ENCODE measurements around the gene DIS3L2. TPM values are rescaled to one million over a fixed set of nuclear protein-coding genes. Genes with fewer than 3 reads are reported as not detected.

The DIS3L2 gene
- total RNA-seq, 1 donor from 2014 or later: 17.0 TPM

DNA sequence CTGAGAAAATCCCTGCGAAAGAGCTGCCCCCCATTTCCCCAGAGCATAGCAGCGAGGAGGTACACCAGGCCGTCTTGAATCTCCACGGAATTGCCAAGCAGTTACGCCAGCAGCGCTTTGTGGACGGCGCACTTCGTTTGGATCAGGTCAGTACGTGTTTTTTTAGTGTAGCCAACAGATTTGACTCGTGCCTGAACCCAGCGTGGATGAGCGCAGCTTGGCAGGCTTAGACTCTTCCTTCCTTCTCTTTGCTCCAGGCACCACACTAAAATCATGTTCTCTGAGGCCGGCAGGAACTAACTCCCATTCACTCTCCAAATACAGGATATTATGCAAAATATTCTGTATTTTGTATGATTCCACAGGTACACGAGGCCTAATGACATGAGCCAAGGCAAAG lies 301.8 kb downstream of the DIS3L2 start:
- TF ChIP-seq, protein P1, sequence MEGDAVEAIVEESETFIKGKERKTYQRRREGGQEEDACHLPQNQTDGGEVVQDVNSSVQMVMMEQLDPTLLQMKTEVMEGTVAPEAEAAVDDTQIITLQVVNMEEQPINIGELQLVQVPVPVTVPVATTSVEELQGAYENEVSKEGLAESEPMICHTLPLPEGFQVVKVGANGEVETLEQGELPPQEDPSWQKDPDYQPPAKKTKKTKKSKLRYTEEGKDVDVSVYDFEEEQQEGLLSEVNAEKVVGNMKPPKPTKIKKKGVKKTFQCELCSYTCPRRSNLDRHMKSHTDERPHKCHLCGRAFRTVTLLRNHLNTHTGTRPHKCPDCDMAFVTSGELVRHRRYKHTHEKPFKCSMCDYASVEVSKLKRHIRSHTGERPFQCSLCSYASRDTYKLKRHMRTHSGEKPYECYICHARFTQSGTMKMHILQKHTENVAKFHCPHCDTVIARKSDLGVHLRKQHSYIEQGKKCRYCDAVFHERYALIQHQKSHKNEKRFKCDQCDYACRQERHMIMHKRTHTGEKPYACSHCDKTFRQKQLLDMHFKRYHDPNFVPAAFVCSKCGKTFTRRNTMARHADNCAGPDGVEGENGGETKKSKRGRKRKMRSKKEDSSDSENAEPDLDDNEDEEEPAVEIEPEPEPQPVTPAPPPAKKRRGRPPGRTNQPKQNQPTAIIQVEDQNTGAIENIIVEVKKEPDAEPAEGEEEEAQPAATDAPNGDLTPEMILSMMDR (IDR thresholded peaks at IDR 0.05; ENCODE audit: borderline replicate concordance): no peak
- Histone ChIP-seq H3K36me3 (peaks cover 47% of the 10 kb centered on the region), H3K27me3 (ENCODE audit: low read depth) (no peaks in the 10 kb centered on the region), H3K9me3 (replicated peaks) (no peaks in the 10 kb centered on the region), H3K4me3 (no peak overlapping the region), H3K27ac (replicated peaks) (no peak overlapping the region), H3K4me1 (peaks cover 24% of the 10 kb centered on the region)
- intact Hi-C loops (cut with micrococcal nuclease): no loop called here
- no peak for DNase-seq

DNA sequence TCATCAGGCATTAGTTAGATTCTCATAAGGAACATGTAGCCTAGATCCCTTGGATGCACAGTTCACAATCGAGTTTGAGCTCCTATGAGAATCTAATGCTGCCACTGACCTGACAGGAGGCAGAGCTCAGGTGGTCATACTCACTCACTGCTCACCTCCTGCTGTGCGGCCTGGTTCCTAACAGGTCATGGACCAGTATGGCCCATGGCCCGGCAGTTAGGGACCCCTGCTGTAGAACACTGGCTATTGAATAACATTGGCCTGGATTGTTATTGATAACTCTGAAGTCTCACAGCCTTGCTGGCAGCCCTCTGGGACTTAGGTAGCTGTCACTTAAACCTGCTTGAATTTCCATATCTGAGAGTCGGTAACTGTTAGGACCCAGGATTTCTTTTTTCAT lies 302.6 kb downstream of the DIS3L2 start:
- no peak overlapping the region for H3K27ac ChIP-seq (replicated peaks)
- H3K9me3 ChIP-seq (replicated peaks): no peaks in the 10 kb centered on the region
- no peaks in the 10 kb centered on the region for H3K27me3 ChIP-seq (ENCODE audit: low read depth)
- H3K4me1 ChIP-seq: peaks cover 19% of the 10 kb centered on the region
- DNase-seq: no peak
- intact Hi-C loops (cut with micrococcal nuclease): no loop called here
- no peak overlapping the region for H3K4me3 ChIP-seq
- TF ChIP-seq, protein P1 (IDR thresholded peaks at IDR 0.05; ENCODE audit: borderline replicate concordance): no peak
- peaks cover 53% of the 10 kb centered on the region for H3K36me3 ChIP-seq

DNA sequence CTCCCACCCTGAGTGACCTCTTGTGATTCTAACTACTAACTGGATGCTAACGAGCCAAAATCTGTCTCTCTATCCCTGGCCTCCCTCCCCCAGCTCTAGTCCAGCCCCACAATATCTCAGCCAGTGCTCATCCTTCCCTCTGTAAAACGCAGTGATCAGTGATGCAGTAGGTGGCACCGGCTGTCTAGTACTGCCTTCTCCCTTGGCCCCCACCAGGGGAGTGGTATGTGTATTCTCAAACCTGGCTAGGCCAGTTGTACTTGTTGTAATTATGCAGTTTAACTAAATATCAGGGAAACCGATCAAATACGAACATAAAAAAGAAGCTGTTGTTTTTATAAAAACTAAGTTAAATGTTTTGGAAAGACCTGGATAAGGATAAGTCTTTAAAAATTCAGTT lies 303.8 kb downstream of the DIS3L2 start:
- DNase-seq: no peak
- Histone ChIP-seq H3K36me3 (peaks cover 57% of the 10 kb centered on the region), H3K9me3 (replicated peaks) (no peaks in the 10 kb centered on the region), H3K4me3 (no peak overlapping the region), H3K27ac (replicated peaks) (no peak overlapping the region), H3K4me1 (peaks cover 6% of the 10 kb centered on the region), H3K27me3 (ENCODE audit: low read depth) (no peaks in the 10 kb centered on the region)
- intact Hi-C loops (cut with micrococcal nuclease): no loop called here
- TF ChIP-seq, protein P1 (IDR thresholded peaks at IDR 0.05; ENCODE audit: borderline replicate concordance): no peak

DNA sequence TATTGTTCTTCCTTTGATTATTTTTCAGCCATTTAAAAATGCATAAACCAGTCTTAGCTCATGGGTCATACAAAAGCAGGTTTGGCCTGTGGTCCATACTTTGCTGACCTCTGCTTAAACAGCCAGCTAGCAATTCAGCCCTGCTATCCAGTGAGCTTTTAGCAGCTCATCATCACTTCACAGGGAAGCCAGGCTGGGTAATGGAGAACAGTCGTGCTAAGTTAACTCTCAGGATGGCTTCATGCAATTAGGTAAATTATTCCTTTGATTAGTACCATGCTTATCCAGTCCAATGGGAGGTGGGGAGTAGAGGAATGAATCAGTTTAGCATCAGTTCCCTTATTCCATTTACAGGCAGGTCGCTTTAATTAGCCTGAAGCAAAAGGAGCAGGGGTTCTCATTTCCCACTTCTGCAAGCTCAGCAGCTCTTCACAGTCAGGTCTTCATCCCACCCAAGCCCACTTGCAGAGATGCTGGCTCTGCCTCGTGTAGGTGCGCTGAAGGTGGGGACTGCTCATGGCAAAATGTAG lies 307.2 kb downstream of the DIS3L2 start:
- no peaks in the 10 kb centered on the region for H3K9me3 ChIP-seq (replicated peaks)

DNA sequence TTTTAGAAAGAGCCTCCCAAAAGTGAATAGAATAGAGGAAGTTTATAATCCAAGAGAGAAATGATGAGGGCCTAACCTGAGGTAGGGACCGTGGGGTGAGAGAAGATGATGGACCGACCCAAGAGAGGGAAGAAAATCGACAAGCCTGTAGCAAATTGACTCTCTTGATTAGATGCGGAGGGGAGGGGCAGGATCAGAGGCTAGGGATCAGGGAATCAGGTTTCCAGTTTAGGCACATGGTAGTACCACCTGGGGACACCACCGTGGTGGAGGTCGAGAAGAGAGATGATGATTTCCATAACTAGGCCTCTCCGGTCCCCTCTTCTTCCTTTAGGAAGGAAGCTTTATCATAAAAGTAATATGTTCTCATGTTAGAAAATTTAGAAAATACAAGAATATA lies 308.4 kb downstream of the DIS3L2 start:
- TF ChIP-seq, protein P1 (IDR thresholded peaks at IDR 0.05; ENCODE audit: borderline replicate concordance): no peak
- Histone ChIP-seq H3K27me3 (ENCODE audit: low read depth) (no peaks in the 10 kb centered on the region), H3K4me1 (no peaks in the 10 kb centered on the region), H3K4me3 (no peak overlapping the region), H3K36me3 (peaks cover 29% of the 10 kb centered on the region), H3K27ac (replicated peaks) (no peak overlapping the region), H3K9me3 (replicated peaks) (no peaks in the 10 kb centered on the region)
- no peak for DNase-seq
- intact Hi-C loops (cut with micrococcal nuclease): no loop called here

More for the DNA sequence above, 307.2 kb downstream of the DIS3L2 start:
- peaks cover 41% of the 10 kb centered on the region for H3K36me3 ChIP-seq
- H3K27ac ChIP-seq (replicated peaks): no peak overlapping the region
- DNase-seq: no peak
- intact Hi-C loops (cut with micrococcal nuclease): no loop called here
- H3K27me3 ChIP-seq (ENCODE audit: low read depth): no peaks in the 10 kb centered on the region
- no peaks in the 10 kb centered on the region for H3K4me1 ChIP-seq
- H3K4me3 ChIP-seq: no peak overlapping the region
- TF ChIP-seq, protein P1 (IDR thresholded peaks at IDR 0.05; ENCODE audit: borderline replicate concordance): no peak

Measured in left ventricle myocardium inferior (tissue), 1 donor.